ENCODE results near the gene CCNF.
A peak's percentile ranks its signal among the peaks of the same experiment; 100 is the strongest.
"Not testable (repeated sequence)": the region's sequence is repeated elsewhere in the genome, so short reads cannot be mapped to it uniquely, and the experiment has no call there.

CCNF gene

GRCh38 chr16:2471653-2472487 lies 42.6 kb downstream of the CCNF start:
- no peak for DNase-seq (ENCODE audit: low spot score)

DNA sequence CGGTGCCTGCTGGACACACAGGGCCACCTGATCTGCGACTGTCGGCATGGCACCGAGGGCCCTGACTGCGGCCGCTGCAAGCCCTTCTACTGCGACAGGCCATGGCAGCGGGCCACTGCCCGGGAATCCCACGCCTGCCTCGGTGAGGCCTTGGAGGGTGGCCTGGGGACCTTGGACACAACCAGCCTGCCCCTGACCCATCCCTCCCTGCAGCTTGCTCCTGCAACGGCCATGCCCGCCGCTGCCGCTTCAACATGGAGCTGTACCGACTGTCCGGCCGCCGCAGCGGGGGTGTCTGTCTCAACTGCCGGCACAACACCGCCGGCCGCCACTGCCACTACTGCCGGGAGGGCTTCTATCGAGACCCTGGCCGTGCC lies 43.2 kb downstream of the CCNF start:
- DNase-seq (ENCODE audit: low spot score), result no peak

DNA sequence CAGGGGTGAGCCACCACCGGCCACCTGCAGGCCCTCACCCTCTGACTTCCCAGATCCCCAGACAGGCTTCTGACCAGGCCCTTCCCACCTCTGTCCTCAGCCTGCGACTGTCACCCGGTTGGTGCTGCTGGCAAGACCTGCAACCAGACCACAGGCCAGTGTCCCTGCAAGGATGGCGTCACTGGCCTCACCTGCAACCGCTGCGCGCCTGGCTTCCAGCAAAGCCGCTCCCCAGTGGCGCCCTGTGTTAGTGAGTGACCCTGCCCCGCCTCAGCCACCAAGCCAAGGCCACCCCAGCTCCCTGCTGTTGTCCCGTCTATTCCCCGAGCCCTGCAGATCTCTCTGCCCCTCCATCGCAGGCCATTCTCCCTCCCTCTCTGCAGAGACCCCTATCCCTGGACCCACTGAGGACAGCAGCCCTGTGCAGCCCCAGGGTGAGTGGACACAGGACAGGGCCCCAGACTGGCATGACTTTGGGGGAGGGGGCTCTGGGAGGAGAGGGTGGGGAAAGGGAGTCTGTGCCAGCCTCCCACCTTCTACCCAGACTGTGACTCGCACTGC lies 43.7 kb downstream of the CCNF start:
- DNase-seq (ENCODE audit: low spot score), result no peak

- DNase-seq (ENCODE audit: low spot score), result no peak
These were observed 44.2 kb downstream of the CCNF start for GRCh38 chr16:2473446-2473926.

DNA sequence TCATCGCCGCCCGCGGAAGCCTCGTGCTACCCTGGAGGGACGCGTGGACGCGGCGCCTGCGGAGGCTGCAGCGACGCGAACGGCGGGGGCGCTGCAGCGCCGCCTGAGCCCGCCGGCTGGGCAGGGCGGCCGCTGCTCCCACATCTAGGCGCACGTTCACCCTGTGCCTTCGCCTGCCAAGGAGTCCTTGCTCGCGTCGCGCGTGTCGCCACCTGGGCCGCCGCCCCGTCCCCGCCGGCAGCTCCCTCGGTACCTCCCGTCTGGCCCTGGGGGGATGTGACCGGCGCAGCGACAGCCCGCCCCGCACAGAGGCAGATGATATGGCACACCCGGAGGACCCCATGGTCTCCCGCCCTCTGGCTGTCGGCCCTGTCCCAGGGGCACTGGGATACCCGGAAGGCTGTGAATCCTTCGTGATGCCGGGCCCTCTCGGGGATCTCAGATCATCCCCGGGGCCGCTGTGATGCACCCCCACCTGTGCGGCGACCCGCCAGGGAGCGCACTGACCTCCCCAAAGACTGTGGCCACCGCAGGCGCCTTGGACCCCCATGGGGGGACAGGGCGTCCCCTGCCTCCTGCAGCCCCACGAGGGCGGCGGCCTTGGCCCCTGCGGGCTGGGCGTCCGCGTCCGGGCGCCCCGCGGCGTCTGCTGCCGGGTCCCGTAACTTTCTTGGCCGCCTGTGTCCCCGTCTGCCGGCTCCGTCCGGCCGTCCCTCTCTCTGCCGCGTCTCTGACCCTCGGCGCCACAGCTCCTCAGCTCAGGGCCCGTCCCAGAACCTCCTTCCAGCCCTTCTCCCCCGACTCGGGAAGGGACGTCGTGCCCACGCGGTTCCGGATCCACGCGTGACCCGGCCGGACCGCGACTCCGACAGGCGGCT lies 45.0 kb downstream of the CCNF start:
- DNase-seq (ENCODE audit: low spot score), result peak; percentile 70

DNA sequence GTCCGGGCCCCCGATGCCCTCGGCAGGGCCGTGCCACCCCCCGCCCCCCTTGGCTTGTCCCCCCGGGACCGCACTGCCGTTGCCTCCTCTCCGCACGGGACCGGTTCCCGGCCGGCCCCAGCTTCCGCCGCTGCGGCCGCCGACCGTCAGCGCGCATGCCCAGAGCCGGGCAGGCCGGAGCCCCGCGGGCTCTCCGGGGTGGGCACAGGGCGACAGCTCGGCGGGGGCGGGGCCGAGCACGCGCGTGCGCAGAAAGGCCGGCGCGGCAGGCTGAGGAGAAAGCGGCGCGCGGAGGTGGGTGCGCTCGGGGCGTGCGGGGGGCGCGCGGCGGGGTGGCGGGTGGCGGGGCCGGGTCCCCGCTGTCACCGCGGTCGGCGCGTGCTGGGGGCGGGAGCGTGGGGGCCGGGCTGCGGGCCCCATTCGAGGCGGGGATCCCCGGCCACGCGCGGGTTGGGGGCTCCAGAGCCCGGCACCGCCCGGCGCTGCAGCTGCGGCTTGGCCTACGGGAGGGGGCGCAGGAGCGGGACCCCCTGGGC lies 45.7 kb downstream of the CCNF start, which contains the start of gene TBC1D24:
Gene TBC1D24, plus strand, starts transcription at position 251 of the 536 bp plus-strand sequence. CDS start 21,022 bp downstream, outside the sequence.
- DNase-seq (ENCODE audit: low spot score), result peak; percentile 84

DNA sequence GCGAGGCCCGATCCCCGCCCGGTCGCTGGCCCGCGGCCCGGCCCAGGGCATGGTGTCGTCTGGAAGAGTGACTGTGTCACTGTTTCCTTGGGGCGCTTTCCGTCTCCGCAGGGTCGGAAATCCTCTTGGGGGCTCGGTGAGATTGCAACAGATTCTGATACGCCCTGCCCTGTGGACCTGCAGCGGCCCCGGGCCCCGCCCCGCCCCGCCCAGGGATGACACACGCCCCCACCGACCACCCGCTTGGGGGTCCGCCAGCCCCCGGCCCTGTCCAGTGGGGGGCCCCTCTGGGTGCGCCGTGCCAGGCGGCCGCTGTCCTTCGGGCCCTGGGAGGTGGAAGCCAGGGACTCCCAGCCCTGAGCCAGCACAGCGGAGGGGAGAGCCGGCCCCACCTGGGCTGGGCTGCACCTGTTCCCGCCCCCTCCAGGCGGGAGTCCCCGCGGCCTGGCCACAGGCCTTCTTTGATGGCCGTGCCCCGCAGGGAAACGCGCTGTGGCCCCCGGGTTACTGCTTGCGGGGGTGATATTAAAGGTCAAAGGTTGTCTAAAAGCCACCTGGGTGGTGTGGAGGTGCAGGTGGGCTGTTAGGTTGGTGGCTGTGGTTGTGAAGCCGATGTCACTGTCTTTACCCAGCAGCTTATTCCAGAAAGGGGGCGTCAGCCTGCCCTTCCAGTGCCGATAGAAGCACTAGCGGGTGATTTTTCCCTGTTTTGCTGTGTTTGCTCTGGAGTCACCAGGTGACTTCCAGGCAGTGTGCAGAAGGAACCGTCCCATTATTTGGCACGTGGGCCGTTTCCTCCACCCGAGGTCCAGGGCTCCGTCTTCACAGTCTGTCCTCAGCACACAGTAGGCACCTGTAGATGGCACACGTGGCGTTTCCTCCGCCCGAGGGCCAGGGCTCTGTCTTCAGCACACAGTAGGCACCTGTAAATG lies 46.4 kb downstream of the CCNF start:
- DNase-seq (ENCODE audit: low spot score), result peak; percentile 32

DNA sequence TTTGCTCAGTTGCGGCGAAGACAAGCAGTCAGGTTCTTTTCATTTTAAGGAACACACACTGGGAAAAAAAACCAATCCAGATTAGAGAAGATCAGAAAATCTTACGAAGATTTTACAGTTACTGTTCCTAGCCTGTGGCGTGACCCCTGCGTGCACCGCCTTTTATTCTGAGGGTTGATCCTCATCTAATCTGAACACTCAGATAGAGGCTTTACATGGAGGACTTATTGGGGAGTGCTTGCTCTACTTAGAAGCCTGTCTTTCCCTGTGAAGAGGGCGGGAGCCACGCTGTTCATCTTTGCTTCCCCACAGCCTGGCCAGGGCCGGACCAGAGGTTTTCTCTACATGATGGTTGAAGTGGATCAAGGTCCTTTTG lies 47.1 kb downstream of the CCNF start:
- DNase-seq (ENCODE audit: low spot score), result no peak

DNA sequence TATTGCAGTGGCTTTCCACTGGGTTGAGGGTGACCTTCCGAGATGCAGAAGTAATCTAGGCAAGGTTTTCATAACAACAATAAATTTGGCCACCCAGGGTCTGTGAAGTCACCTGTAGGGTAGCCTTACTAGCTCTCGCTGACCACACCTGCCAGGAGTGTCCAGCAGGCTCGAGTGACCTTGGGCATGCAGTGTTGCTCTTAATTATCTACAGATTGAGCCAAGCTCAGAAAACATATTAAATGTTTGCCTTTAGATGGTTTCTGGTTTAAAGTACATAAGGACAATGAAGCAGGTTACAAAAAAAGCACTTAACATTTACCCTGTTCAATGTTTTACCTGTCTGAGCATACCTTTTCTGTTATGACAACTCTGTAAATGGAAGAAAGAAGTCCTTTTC lies 47.5 kb downstream of the CCNF start:
- no peak for DNase-seq (ENCODE audit: low spot score)

- no peak for DNase-seq (ENCODE audit: low spot score)
These were observed 48.1 kb downstream of the CCNF start for GRCh38 chr16:2477327-2477726.

DNA sequence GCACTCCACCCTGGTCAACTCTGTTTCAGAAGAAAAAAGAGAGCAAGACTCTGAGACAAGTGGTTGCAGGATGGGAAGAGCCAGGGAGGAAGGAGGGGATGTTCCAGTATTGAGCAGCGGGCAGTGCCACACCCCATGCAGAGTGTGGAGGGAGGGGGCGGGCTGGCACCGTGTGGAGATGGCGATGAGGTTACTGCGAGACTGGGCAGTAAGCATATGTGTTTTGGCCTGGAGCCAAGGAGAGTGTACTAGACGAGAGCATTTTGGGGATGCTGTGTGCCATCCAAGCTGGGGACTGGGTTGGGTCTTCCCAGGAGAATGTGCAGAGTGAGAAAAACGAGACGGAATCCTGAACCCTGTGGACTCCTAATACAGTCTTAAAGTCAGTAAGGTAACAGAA lies 49.0 kb downstream of the CCNF start:
- DNase-seq (ENCODE audit: low spot score), result no peak

DNA sequence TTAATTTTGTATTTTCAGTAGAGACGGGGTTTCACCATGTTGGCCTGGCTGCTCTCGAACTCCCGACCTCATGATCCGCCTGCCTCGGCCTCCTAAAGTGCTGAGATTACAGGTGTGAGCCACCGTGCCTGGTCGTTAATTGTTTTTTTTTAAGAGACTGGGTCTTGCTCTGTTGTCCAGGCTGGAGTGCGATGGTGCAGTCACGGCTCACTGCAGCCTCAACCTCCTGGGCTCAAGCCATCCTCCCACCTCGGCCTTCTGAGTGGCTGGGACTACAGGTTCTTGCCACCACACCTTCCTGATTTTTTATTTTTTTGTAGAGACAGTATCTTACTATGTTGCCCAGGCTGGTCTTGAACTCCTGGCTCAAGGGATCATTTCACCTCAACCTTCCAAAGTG lies 50.7 kb downstream of the CCNF start:
- DNase-seq (ENCODE audit: low spot score), result not testable (repeated sequence)

- DNase-seq (ENCODE audit: low spot score), result no peak
These were observed 51.7 kb downstream of the CCNF start for GRCh38 chr16:2480948-2481347.

GRCh38 chr16:2481676-2482075 lies 52.4 kb downstream of the CCNF start:
- DNase-seq (ENCODE audit: low spot score), result no peak

GRCh38 chr16:2482249-2482648 lies 53.0 kb downstream of the CCNF start:
- DNase-seq (ENCODE audit: low spot score), result no peak

- DNase-seq (ENCODE audit: low spot score), result no peak
These were observed 53.7 kb downstream of the CCNF start for GRCh38 chr16:2482708-2483534.

- no peak for DNase-seq (ENCODE audit: low spot score)
These were observed 55.0 kb downstream of the CCNF start for GRCh38 chr16:2483939-2484897.

GRCh38 chr16:2484898-2485508 lies 55.8 kb downstream of the CCNF start:
- no peak for DNase-seq (ENCODE audit: low spot score)

All from LoVo (cell line).